ENCODE data around the gene CARD19.

DNA sequence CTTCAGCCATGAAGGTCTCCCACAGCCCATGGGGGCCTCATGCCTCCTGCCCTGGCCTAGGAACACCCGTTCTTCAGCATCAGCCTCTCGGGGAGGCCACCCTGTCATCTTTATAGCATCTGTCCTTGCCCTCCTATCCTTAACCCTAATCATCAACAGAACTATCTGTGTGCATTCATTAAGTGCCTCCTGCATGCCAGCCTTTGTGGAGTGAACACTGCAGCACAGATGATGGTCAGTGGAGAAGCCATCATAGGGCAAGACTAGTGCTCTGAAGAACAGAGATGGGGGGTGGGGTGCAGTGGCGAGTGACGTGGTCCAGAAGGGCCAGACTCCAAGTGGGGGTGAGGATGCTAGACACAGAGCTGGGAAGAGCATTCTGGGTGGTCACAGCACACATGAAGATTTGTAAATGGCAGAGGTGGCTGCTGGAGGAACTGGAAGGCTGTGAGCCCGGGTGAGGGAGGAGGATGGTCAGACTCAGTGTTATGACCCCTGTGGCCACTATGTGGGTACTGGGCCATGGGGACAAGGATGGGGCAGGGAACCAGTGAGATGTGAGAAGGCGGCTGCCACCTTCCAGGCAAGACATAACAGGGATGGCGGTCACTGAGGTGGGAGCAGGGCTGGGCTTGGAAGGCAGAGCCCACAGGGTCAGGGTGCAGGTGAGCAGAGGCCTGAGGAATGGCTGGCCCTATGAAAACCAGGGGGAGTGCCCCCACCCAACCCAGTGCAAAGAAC lies 3.6 kb upstream of the CARD19 start:
- no peak for TF ChIP-seq POLR2A (IDR thresholded peaks at IDR 0.05; ENCODE audit: low read depth, low read length)
- no peak for TF ChIP-seq TAF1 (IDR thresholded peaks at IDR 0.05; ENCODE audit: borderline replicate concordance, low read depth, low read length)
